Measurements from ENCODE around the gene PCNT.
A peak's percentile ranks its signal among the peaks of the same experiment; 100 is the strongest.

The PCNT gene

GRCh38 chr21:46410516-46410915 lies 86.6 kb downstream of the PCNT start:
- no peak for DNase-seq

- DNase-seq = no peak
These were observed 87.3 kb downstream of the PCNT start for GRCh38 chr21:46411236-46411635.

GRCh38 chr21:46411691-46412090 lies 87.7 kb downstream of the PCNT start:
- DNase-seq = no peak

GRCh38 chr21:46412521-46413364 lies 88.8 kb downstream of the PCNT start:
- no peak for DNase-seq

- no peak for DNase-seq
These were observed 89.4 kb downstream of the PCNT start for GRCh38 chr21:46413365-46413696.

GRCh38 chr21:46414965-46415275 lies 91.0 kb downstream of the PCNT start:
- no peak for DNase-seq

- no peak for DNase-seq
These were observed 92.6 kb downstream of the PCNT start for GRCh38 chr21:46416551-46416950.

- DNase-seq = no peak
These were observed 94.5 kb downstream of the PCNT start for GRCh38 chr21:46418265-46418946.

GRCh38 chr21:46420241-46421190 lies 96.6 kb downstream of the PCNT start:
- DNase-seq = no peak

GRCh38 chr21:46421191-46421750 lies 97.3 kb downstream of the PCNT start:
- DNase-seq = no peak

GRCh38 chr21:46421756-46422555 lies 98.0 kb downstream of the PCNT start:
- no peak for DNase-seq

- DNase-seq = no peak
These were observed 98.8 kb downstream of the PCNT start for GRCh38 chr21:46422636-46423241.

- DNase-seq = no peak
These were observed 99.6 kb downstream of the PCNT start for GRCh38 chr21:46423546-46424038.

- no peak for DNase-seq
These were observed 100.2 kb downstream of the PCNT start for GRCh38 chr21:46424039-46424591.

GRCh38 chr21:46424621-46425020 lies 100.7 kb downstream of the PCNT start:
- DNase-seq = no peak

GRCh38 chr21:46425041-46425440 lies 101.1 kb downstream of the PCNT start:
- DNase-seq = no peak

GRCh38 chr21:46425571-46425970 lies 101.6 kb downstream of the PCNT start:
- peak; percentile 49 for DNase-seq

GRCh38 chr21:46426313-46427046 lies 102.5 kb downstream of the PCNT start:
- DNase-seq = no peak

GRCh38 chr21:46427516-46427915 lies 103.6 kb downstream of the PCNT start:
- DNase-seq = no peak

GRCh38 chr21:46428286-46428685 lies 104.3 kb downstream of the PCNT start:
- DNase-seq = no peak
